Activated CD8-positive, alpha-beta T cell treated with anti-CD3 and anti-CD28 coated beads, Interleukin-2, amount 10 ng/mL, durations not matched to agents 7 days and 5 days (primary cell): ENCODE measurements around the gene ANKRD31. TPM values are rescaled to one million over a fixed set of nuclear protein-coding genes. Genes with fewer than 3 reads are reported as not detected.

Experiments
- ATAC-seq: fragments of 150-1000 bp; cut with Tn5 transposase; one replicate; pipeline ENCODE4 v1.10.0; 2021; ENCODE audit warnings: moderate library complexity
- CTCF ChIA-PET: fragments of 350-600 bp; sonication (Branson Sonifier 250); formaldehyde crosslinking; loops from one replicate; lab custom pipeline; 2021; ENCODE audit warnings: antibody characterized with exemption; lab: Charles Lee
- POLR2A ChIA-PET: fragments of 350-600 bp; sonication (Branson Sonifier 250); formaldehyde crosslinking; loops from one replicate; lab custom pipeline; 2021; ENCODE audit warnings: antibody characterized with exemption; lab: Charles Lee
- DNase-seq: peaks from one replicate; pipeline ENCODE4 v3.0.0-alpha.2; 2020
- H3K27ac Mint-ChIP-seq: one replicate; pipeline ENCODE4 v1.8.0; 2021; ENCODE audit warnings: mild to moderate bottlenecking, mixed read lengths
- H3K27me3 Mint-ChIP-seq: one replicate; pipeline ENCODE4 v1.8.0; 2021; ENCODE audit warnings: low read depth, mixed read lengths
- H3K36me3 Mint-ChIP-seq: one replicate; pipeline ENCODE4 v1.8.0; 2021; ENCODE audit warnings: low read depth, mixed read lengths
- H3K4me1 Mint-ChIP-seq: one replicate; pipeline ENCODE4 v1.8.0; 2021; ENCODE audit warnings: low read depth, mixed read lengths
- H3K4me3 Mint-ChIP-seq: one replicate; pipeline ENCODE4 v1.8.0; 2021; ENCODE audit warnings: mild to moderate bottlenecking, mixed read lengths
- H3K9me3 Mint-ChIP-seq: one replicate; pipeline ENCODE4 v1.8.0; 2022; ENCODE audit warnings: mixed read lengths; ENCODE audit not compliant: insufficient read depth
- total RNA-seq, 2 experiments: library from RNA; stranded (reverse); gene quantifications; one replicate each; pipeline ENCODE4 v1.2.3, GENCODE V29; 2021

ANKRD31 gene
- total RNA-seq, 2 experiments from 2014 or later, result 0.23 to 0.26 TPM

- CTCF ChIA-PET, result interaction anchor here (0.8 to 8.4 kb wide), 17 partner anchors 11 to 284 kb away, joined by 3 to 74 read pairs (median 4); partner anchors contain the start of gene ANKRD31
- H3K27me3 Mint-ChIP-seq, result no peaks in the 10 kb centered on the region
- H3K9me3 Mint-ChIP-seq, result peaks cover 5% of the 10 kb centered on the region
- POLR2A ChIA-PET, result interaction anchor here (1.2 to 1.3 kb wide), 2 partner anchors 9 to 13 kb away, joined by 4 to 5 read pairs; no protein-coding TSS in a partner anchor
- peaks cover 29% of the 10 kb centered on the region for H3K36me3 Mint-ChIP-seq
- H3K27ac Mint-ChIP-seq, result no peak overlapping the region
- H3K4me1 Mint-ChIP-seq, result peaks cover 77% of the 10 kb centered on the region
- peak overlapping the region; percentile 51 for H3K4me3 Mint-ChIP-seq
- no peak for ATAC-seq
- no peak for DNase-seq
These were observed 188.2 kb downstream of the ANKRD31 start for GRCh38 chr5:75048457-75048953.

GRCh38 chr5:75047356-75047755 lies 189.3 kb downstream of the ANKRD31 start:
- no peak overlapping the region for H3K27ac Mint-ChIP-seq
- ATAC-seq, result no peak
- ChIA-PET POLR2A (no interaction called here), CTCF (interaction anchor here (1.1 to 8.4 kb wide), 3 partner anchors 44 to 190 kb away, joined by 3 to 74 read pairs (median 38); partner anchors contain the start of gene ANKRD31)
- H3K27me3 Mint-ChIP-seq, result no peaks in the 10 kb centered on the region
- H3K36me3 Mint-ChIP-seq, result peaks cover 36% of the 10 kb centered on the region
- no peak for DNase-seq
- H3K9me3 Mint-ChIP-seq, result peaks cover 5% of the 10 kb centered on the region
- peaks cover 77% of the 10 kb centered on the region for H3K4me1 Mint-ChIP-seq
- H3K4me3 Mint-ChIP-seq, result no peak overlapping the region

- Mint-ChIP-seq H3K36me3 (peaks cover 39% of the 10 kb centered on the region), H3K27me3 (no peaks in the 10 kb centered on the region), H3K4me1 (peaks cover 71% of the 10 kb centered on the region), H3K4me3 (no peak overlapping the region), H3K27ac (no peak overlapping the region), H3K9me3 (peaks cover 5% of the 10 kb centered on the region)
- POLR2A ChIA-PET, result interaction anchor here (0.8 to 0.9 kb wide), 2 partner anchors 11 to 190 kb away, joined by 3 read pairs; partner anchors contain the start of gene ANKRD31
- CTCF ChIA-PET, result interaction anchor here (0.8 to 6.7 kb wide), 4 partner anchors 11 to 191 kb away, joined by 3 to 38 read pairs (median 4); partner anchors contain the start of gene ANKRD31
- DNase-seq, result no peak
- no peak for ATAC-seq
These were observed 190.1 kb downstream of the ANKRD31 start for GRCh38 chr5:75046366-75047142.

- peaks cover 61% of the 10 kb centered on the region for H3K4me1 Mint-ChIP-seq
These were observed 191.6 kb downstream of the ANKRD31 start for GRCh38 chr5:75045071-75045470.

GRCh38 chr5:75044406-75044805 lies 192.3 kb downstream of the ANKRD31 start:
- DNase-seq (no peak), ATAC-seq (no peak)
- no peaks in the 10 kb centered on the region for H3K27me3 Mint-ChIP-seq
- peaks cover 52% of the 10 kb centered on the region for H3K36me3 Mint-ChIP-seq
- peaks cover 54% of the 10 kb centered on the region for H3K4me1 Mint-ChIP-seq
- peaks cover 5% of the 10 kb centered on the region for H3K9me3 Mint-ChIP-seq
- CTCF ChIA-PET, result interaction anchor here (1.1 to 1.8 kb wide), 2 partner anchors 109 to 293 kb away, joined by 3 to 4 read pairs; partner anchors contain the start of gene HMGCR
- H3K27ac Mint-ChIP-seq, result no peak overlapping the region
- H3K4me3 Mint-ChIP-seq, result no peak overlapping the region
- POLR2A ChIA-PET, result no interaction called here

More at GRCh38 chr5:75045071-75045470, 191.6 kb downstream of the ANKRD31 start:
- no peaks in the 10 kb centered on the region for H3K27me3 Mint-ChIP-seq
- no peak for DNase-seq
- peaks cover 48% of the 10 kb centered on the region for H3K36me3 Mint-ChIP-seq
- CTCF ChIA-PET, result interaction anchor here (0.9 to 1.8 kb wide), 4 partner anchors 8 to 191 kb away, joined by 4 to 5 read pairs (median 4); no protein-coding TSS in a partner anchor
- H3K4me3 Mint-ChIP-seq, result no peak overlapping the region
- H3K27ac Mint-ChIP-seq, result peak overlapping the region; percentile 0
- POLR2A ChIA-PET, result no interaction called here
- ATAC-seq, result peak; percentile 34
- peaks cover 5% of the 10 kb centered on the region for H3K9me3 Mint-ChIP-seq

- Mint-ChIP-seq H3K9me3 (peaks cover 5% of the 10 kb centered on the region), H3K27ac (no peak overlapping the region), H3K27me3 (no peaks in the 10 kb centered on the region), H3K4me3 (no peak overlapping the region), H3K4me1 (peaks cover 48% of the 10 kb centered on the region), H3K36me3 (peaks cover 52% of the 10 kb centered on the region)
- ChIA-PET POLR2A (no interaction called here), CTCF (interaction anchor here (1.1 to 1.8 kb wide), 2 partner anchors 109 to 293 kb away, joined by 3 to 4 read pairs; partner anchors contain the start of gene HMGCR)
- ATAC-seq (no peak), DNase-seq (no peak)
These were observed 192.9 kb downstream of the ANKRD31 start for GRCh38 chr5:75043633-75044264.

GRCh38 chr5:75042522-75042921 lies 194.2 kb downstream of the ANKRD31 start:
- POLR2A ChIA-PET, result no interaction called here
- DNase-seq, result no peak
- CTCF ChIA-PET, result interaction anchor here (1.5 to 2.2 kb wide), 4 partner anchors 8 to 195 kb away, joined by 3 to 14 read pairs (median 6); partner anchors contain the start of gene GCNT4
- H3K4me1 Mint-ChIP-seq, result peaks cover 35% of the 10 kb centered on the region
- no peak for ATAC-seq
- H3K4me3 Mint-ChIP-seq, result no peak overlapping the region
- H3K27ac Mint-ChIP-seq, result no peak overlapping the region
- peaks cover 5% of the 10 kb centered on the region for H3K9me3 Mint-ChIP-seq
- peaks cover 52% of the 10 kb centered on the region for H3K36me3 Mint-ChIP-seq
- no peaks in the 10 kb centered on the region for H3K27me3 Mint-ChIP-seq

- no peak for DNase-seq
- Mint-ChIP-seq H3K27me3 (no peaks in the 10 kb centered on the region), H3K4me1 (peaks cover 28% of the 10 kb centered on the region), H3K36me3 (peaks cover 45% of the 10 kb centered on the region), H3K4me3 (no peak overlapping the region), H3K9me3 (peaks cover 5% of the 10 kb centered on the region), H3K27ac (no peak overlapping the region)
- POLR2A ChIA-PET, result interaction anchor here (1.2 kb wide), 1 partner anchor 196 kb away, joined by 3 read pairs; the partner anchor contains the start of gene ANKRD31
- CTCF ChIA-PET, result interaction anchor here (1.8 to 2.2 kb wide), 2 partner anchors 10 to 106 kb away, joined by 8 to 14 read pairs; partner anchors contain the start of gene GCNT4
- ATAC-seq, result no peak
These were observed 195.7 kb downstream of the ANKRD31 start for GRCh38 chr5:75040973-75041372.

- H3K27ac Mint-ChIP-seq, result no peak overlapping the region
- H3K36me3 Mint-ChIP-seq, result peaks cover 28% of the 10 kb centered on the region
- CTCF ChIA-PET, result interaction anchor here (1.0 to 3.7 kb wide), 2 partner anchors 9 to 13 kb away, joined by 4 to 23 read pairs; no protein-coding TSS in a partner anchor
- POLR2A ChIA-PET, result interaction anchor here (1.0 kb wide), 1 partner anchor 16 kb away, joined by 3 read pairs; no protein-coding TSS in a partner anchor
- H3K4me1 Mint-ChIP-seq, result peaks cover 39% of the 10 kb centered on the region
- DNase-seq, result no peak
- peaks cover 4% of the 10 kb centered on the region for H3K9me3 Mint-ChIP-seq
- ATAC-seq, result no peak
- H3K27me3 Mint-ChIP-seq, result no peaks in the 10 kb centered on the region
- no peak overlapping the region for H3K4me3 Mint-ChIP-seq
These were observed 199.6 kb downstream of the ANKRD31 start for GRCh38 chr5:75037106-75037505.

- peaks cover 33% of the 10 kb centered on the region for H3K4me1 Mint-ChIP-seq
- H3K27me3 Mint-ChIP-seq, result no peaks in the 10 kb centered on the region
- H3K36me3 Mint-ChIP-seq, result peaks cover 20% of the 10 kb centered on the region
- POLR2A ChIA-PET, result interaction anchor here (0.7 to 1.7 kb wide), 3 partner anchors 15 to 19 kb away, joined by 3 to 9 read pairs (median 5); partner anchors contain the start of gene GCNT4
- H3K27ac Mint-ChIP-seq, result peak overlapping the region; percentile 81
- H3K4me3 Mint-ChIP-seq, result no peak overlapping the region
- CTCF ChIA-PET, result interaction anchor here (0.6 to 4.0 kb wide), 4 partner anchors 16 to 305 kb away, joined by 3 to 32 read pairs (median 6); no protein-coding TSS in a partner anchor
- DNase-seq (peak; percentile 79), ATAC-seq (peak; percentile 91)
- peaks cover 4% of the 10 kb centered on the region for H3K9me3 Mint-ChIP-seq
These were observed 202.4 kb downstream of the ANKRD31 start for GRCh38 chr5:75034137-75034739.
